ENCODE results near the gene FMN2.
"Not testable (repeated sequence)": the region's sequence is repeated elsewhere in the genome, so short reads cannot be mapped to it uniquely, and the experiment has no call there.

The FMN2 gene

GRCh38 chr1:240254778-240255291 lies 163.2 kb downstream of the FMN2 start:
- no peak for DNase-seq (ENCODE audit: low spot score)

GRCh38 chr1:240255922-240256321 lies 164.2 kb downstream of the FMN2 start:
- DNase-seq (ENCODE audit: low spot score) = no peak

- DNase-seq (ENCODE audit: low spot score) = no peak
Measured at GRCh38 chr1:240256836-240257503, 165.3 kb downstream of the FMN2 start.

GRCh38 chr1:240258910-240259309 lies 167.2 kb downstream of the FMN2 start:
- DNase-seq (ENCODE audit: low spot score) = peak; percentile 74

- not testable (repeated sequence) for DNase-seq (ENCODE audit: low spot score)
Measured at GRCh38 chr1:240264494-240264893, 172.8 kb downstream of the FMN2 start.

- DNase-seq (ENCODE audit: low spot score) = no peak
Measured at GRCh38 chr1:240271081-240271480, 179.4 kb downstream of the FMN2 start.

- no peak for DNase-seq (ENCODE audit: low spot score)
Measured at GRCh38 chr1:240274569-240274968, 182.9 kb downstream of the FMN2 start.

GRCh38 chr1:240275219-240275618 lies 183.5 kb downstream of the FMN2 start:
- not testable (repeated sequence) for DNase-seq (ENCODE audit: low spot score)

- DNase-seq (ENCODE audit: low spot score) = no peak
Measured at GRCh38 chr1:240278082-240278481, 186.4 kb downstream of the FMN2 start.

GRCh38 chr1:240280560-240281322 lies 189.1 kb downstream of the FMN2 start:
- DNase-seq (ENCODE audit: low spot score) = no peak

GRCh38 chr1:240282061-240282830 lies 190.6 kb downstream of the FMN2 start:
- DNase-seq (ENCODE audit: low spot score) = peak; percentile 6

GRCh38 chr1:240284656-240285414 lies 193.2 kb downstream of the FMN2 start:
- peak; percentile 44 for DNase-seq (ENCODE audit: low spot score)

GRCh38 chr1:240285540-240285939 lies 193.9 kb downstream of the FMN2 start:
- DNase-seq (ENCODE audit: low spot score) = peak; percentile 79

GRCh38 chr1:240287722-240288121 lies 196.0 kb downstream of the FMN2 start:
- no peak for DNase-seq (ENCODE audit: low spot score)

GRCh38 chr1:240293706-240294105 lies 202.0 kb downstream of the FMN2 start:
- no peak for DNase-seq (ENCODE audit: low spot score)

GRCh38 chr1:240294566-240294965 lies 202.9 kb downstream of the FMN2 start:
- no peak for DNase-seq (ENCODE audit: low spot score)

- no peak for DNase-seq (ENCODE audit: low spot score)
Measured at GRCh38 chr1:240295811-240296210, 204.1 kb downstream of the FMN2 start.

- DNase-seq (ENCODE audit: low spot score) = no peak
Measured at GRCh38 chr1:240304466-240304865, 212.8 kb downstream of the FMN2 start.

- DNase-seq (ENCODE audit: low spot score) = no peak
Measured at GRCh38 chr1:240306673-240307072, 215.0 kb downstream of the FMN2 start.

GRCh38 chr1:240308096-240308495 lies 216.4 kb downstream of the FMN2 start:
- DNase-seq (ENCODE audit: low spot score) = no peak

GRCh38 chr1:240309769-240310168 lies 218.1 kb downstream of the FMN2 start:
- DNase-seq (ENCODE audit: low spot score) = no peak

Data from GM03348 (cell line).